ENCODE measurements around the gene NTN1. TPM values are rescaled to one million over a fixed set of nuclear protein-coding genes. Genes with fewer than 3 reads are reported as not detected.

Gene NTN1
- total and polyA plus RNA-seq, 11 donors: 9.3 to 25.8 (median 17.3) TPM

GRCh38 chr17:9236286-9237052, 215.2 kb downstream of the NTN1 start:
- H3K9me3 ChIP-seq: peaks cover 0 to 3% (median 0%) of the 10 kb centered on the region in 12 donors
- H3K27me3 ChIP-seq: no peaks in the 10 kb centered on the region
- H3K27ac ChIP-seq: no peak overlapping the region
- peaks cover 8 to 25% (median 21%) of the 10 kb centered on the region in 12 donors for H3K4me1 ChIP-seq
- TF ChIP-seq CTCF (IDR thresholded peaks at IDR 0.05) (no peak), POLR2A (IDR thresholded peaks at IDR 0.05) (no peak)
- peak in 2 of 5 donors; percentile 22 to 29 for DNase-seq
- H3K36me3 ChIP-seq: no peaks in the 10 kb centered on the region
- intact Hi-C loops (cut with DNase I): no loop called here
- WGBS, 4 donors: 72 to 94% (median 90%) methylated on average over 4 to 7 of the region's 7 CpGs
- ATAC-seq: no peak
- no peak overlapping the region for H3K4me3 ChIP-seq

- ATAC-seq (no peak), DNase-seq (peak in 1 of 5 donors; percentile 0)
- no peaks in the 10 kb centered on the region for H3K36me3 ChIP-seq
- H3K27ac ChIP-seq: no peak overlapping the region
- 96 to 100% (median 97%) methylated on average over 3 of the region's 3 CpGs for WGBS, 4 donors
- H3K4me1 ChIP-seq: peaks cover 8 to 31% (median 27%) of the 10 kb centered on the region in 12 donors
- peaks cover 0 to 3% (median 0%) of the 10 kb centered on the region in 12 donors for H3K9me3 ChIP-seq
- H3K27me3 ChIP-seq: no peaks in the 10 kb centered on the region
- TF ChIP-seq CTCF (IDR thresholded peaks at IDR 0.05) (no peak), POLR2A (IDR thresholded peaks at IDR 0.05) (no peak)
- no peak overlapping the region for H3K4me3 ChIP-seq
- intact Hi-C loops (cut with DNase I): no loop called here
Observed at GRCh38 chr17:9237053-9237410, 215.7 kb downstream of the NTN1 start.

- intact Hi-C loops (cut with DNase I): no loop called here
- TF ChIP-seq CTCF (IDR thresholded peaks at IDR 0.05) (no peak), POLR2A (IDR thresholded peaks at IDR 0.05) (no peak)
- H3K36me3 ChIP-seq: no peaks in the 10 kb centered on the region
- peaks cover 10 to 38% (median 30%) of the 10 kb centered on the region in 12 donors for H3K4me1 ChIP-seq
- peaks cover 0 to 3% (median 0%) of the 10 kb centered on the region in 12 donors for H3K9me3 ChIP-seq
- WGBS, 4 donors: 91 to 100% (median 93%) methylated on average over 6 to 13 of the region's 13 CpGs
- H3K4me3 ChIP-seq: no peak overlapping the region
- DNase-seq (peak in 2 of 5 donors; percentile 22 to 23), ATAC-seq (no peak)
- H3K27me3 ChIP-seq: no peaks in the 10 kb centered on the region
- no peak overlapping the region for H3K27ac ChIP-seq
Observed at GRCh38 chr17:9237661-9238301, 216.5 kb downstream of the NTN1 start.

Data from heart left ventricle (tissue), 16 donors.